Measurements from ENCODE around the gene ACKR1.

GRCh38 chr1:159223004-159223403, 18.3 kb downstream of the ACKR1 start:
- TF ChIP-seq CTCF (IDR thresholded peaks at IDR 0.05) (no peak), EP300 (IDR thresholded peaks at IDR 0.05) (no peak), POLR2AphosphoS5 (IDR thresholded peaks at IDR 0.05) (no peak), POLR2A (IDR thresholded peaks at IDR 0.05) (no peak)

All from upper lobe of left lung (tissue), 4 donors.